H9 (cell line): ENCODE results near the gene ROBO1. TPM values are rescaled to one million over a fixed set of nuclear protein-coding genes. Genes with fewer than 3 reads are reported as not detected.

Experiments
- DNase-seq: peaks from one replicate; pipeline ENCODE4 v3.0.0-alpha.2; 2017
- H2AFZ ChIP-seq: one replicate; pipeline ENCODE4 v1.6.1; 2013; ENCODE audit warnings: mild to moderate bottlenecking, low read length, control low read depth, moderate library complexity
- H2AK5ac ChIP-seq: 2 replicates; pipeline ENCODE4 v1.6.1; 2013; ENCODE audit warnings: low read length, control low read depth, mixed read lengths; ENCODE audit not compliant: insufficient read length
- H2BK120ac ChIP-seq: one replicate; pipeline ENCODE4 v1.6.1; 2013; ENCODE audit warnings: low read depth, mild to moderate bottlenecking, low read length, control low read depth, inconsistent platforms; ENCODE audit not compliant: poor library complexity, severe bottlenecking
- H2BK12ac ChIP-seq: 2 replicates; pipeline ENCODE4 v1.6.1; 2013; ENCODE audit warnings: low read length, control low read depth, mixed read lengths, low read depth; ENCODE audit not compliant: insufficient read length
- H2BK15ac ChIP-seq: 2 replicates; pipeline ENCODE4 v1.6.1; 2013; ENCODE audit warnings: low read depth, low read length, control low read depth
- H2BK20ac ChIP-seq: one replicate; pipeline ENCODE4 v1.6.1; 2013; ENCODE audit warnings: low read depth, mild to moderate bottlenecking, low read length, control low read depth, inconsistent platforms; ENCODE audit not compliant: poor library complexity, severe bottlenecking
- H2BK5ac ChIP-seq: 2 replicates; pipeline ENCODE4 v1.6.1; 2013; ENCODE audit warnings: low read length, control low read depth, mixed read lengths; ENCODE audit not compliant: insufficient read length
- H3K14ac ChIP-seq: 2 replicates; pipeline ENCODE4 v1.6.1; 2013; ENCODE audit warnings: low read length, control low read depth; ENCODE audit not compliant: insufficient read depth
- H3K18ac ChIP-seq: 2 replicates; pipeline ENCODE4 v1.6.1; 2013; ENCODE audit warnings: low read depth, mild to moderate bottlenecking, mixed read lengths, low read length, control low read depth; ENCODE audit not compliant: insufficient read length
- H3K23ac ChIP-seq: 2 replicates; pipeline ENCODE4 v1.6.1; 2013; ENCODE audit warnings: low read length, control low read depth, mixed read lengths, low read depth; ENCODE audit not compliant: insufficient read length
- H3K23me2 ChIP-seq: 2 replicates; pipeline ENCODE4 v1.6.1; 2013; ENCODE audit warnings: low read depth, mild to moderate bottlenecking, mixed read lengths, low read length, control low read depth; ENCODE audit not compliant: insufficient read length, poor library complexity, severe bottlenecking
- H3K27ac ChIP-seq: 2 replicates; pipeline ENCODE4 v1.5.1; 2013; ENCODE audit warnings: low read length, control low read depth, mixed read lengths, low read depth; ENCODE audit not compliant: insufficient read length
- H3K27me3 ChIP-seq: 2 replicates; pipeline ENCODE4 v1.6.1; 2013; ENCODE audit warnings: low read length, control low read depth, inconsistent platforms; ENCODE audit not compliant: insufficient read depth
- H3K4ac ChIP-seq: 2 replicates; pipeline ENCODE4 v1.6.1; 2013; ENCODE audit warnings: low read depth, mild to moderate bottlenecking, control low read depth, inconsistent platforms, low read length, moderate library complexity
- H3K4me1 ChIP-seq: 2 replicates; pipeline ENCODE4 v1.6.1; 2013; ENCODE audit warnings: low read length, control low read depth, inconsistent platforms; ENCODE audit not compliant: insufficient read depth
- H3K4me2 ChIP-seq: 2 replicates; pipeline ENCODE4 v1.6.1; 2013; ENCODE audit warnings: low read length, control low read depth, mixed read lengths; ENCODE audit not compliant: insufficient read length, insufficient read depth
- H3K56ac ChIP-seq: 2 replicates; pipeline ENCODE4 v1.6.1; 2013; ENCODE audit warnings: low read depth, mild to moderate bottlenecking, mixed read lengths, low read length, control low read depth; ENCODE audit not compliant: insufficient read length
- H3K79me1 ChIP-seq: 2 replicates; pipeline ENCODE4 v1.6.1; 2013; ENCODE audit warnings: low read depth, mild to moderate bottlenecking, moderate library complexity, low read length, control low read depth, inconsistent platforms; ENCODE audit not compliant: insufficient read depth, poor library complexity, severe bottlenecking
- H3K79me2 ChIP-seq: 2 replicates; pipeline ENCODE4 v1.6.1; 2013; ENCODE audit warnings: low read length, control low read depth, inconsistent platforms; ENCODE audit not compliant: insufficient read depth
- H3K9ac ChIP-seq: 2 replicates; pipeline ENCODE4 v1.6.1; 2013; ENCODE audit warnings: low read length, control low read depth, mixed read lengths; ENCODE audit not compliant: insufficient read length; ENCODE audit errors: extremely low read depth
- H3K9me3 ChIP-seq: one replicate; pipeline ENCODE4 v1.6.1; 2013; ENCODE audit warnings: low read depth, low read length, inconsistent platforms; ENCODE audit not compliant: control insufficient read depth
- H3T11ph ChIP-seq: one replicate; pipeline ENCODE4 v1.6.1; 2013; ENCODE audit warnings: mild to moderate bottlenecking, low read length, control low read depth, inconsistent platforms
- H4K20me1 ChIP-seq: one replicate; pipeline ENCODE4 v1.6.1; 2013; ENCODE audit not compliant: control insufficient read depth, insufficient read length, insufficient read depth
- H4K5ac ChIP-seq: 2 replicates; pipeline ENCODE4 v1.6.1; 2013; ENCODE audit warnings: low read depth, mild to moderate bottlenecking, mixed read lengths, low read length, control low read depth; ENCODE audit not compliant: insufficient read length
- H4K8ac ChIP-seq: replicated peaks from 2 replicates; pipeline ENCODE4 v1.6.1; 2013; ENCODE audit warnings: low read length, control low read depth, mixed read lengths, low read depth; ENCODE audit not compliant: insufficient read length
- H4K91ac ChIP-seq: 2 replicates; pipeline ENCODE4 v1.6.1; 2013; ENCODE audit warnings: low read depth, mild to moderate bottlenecking, moderate library complexity, mixed read lengths, low read length, control low read depth; ENCODE audit not compliant: insufficient read length
- H3K27ac Mint-ChIP-seq, 3 experiments: 2 replicates in 2 of 3; 3 replicates in 1 of 3; pipeline ENCODE4 v1.8.0; 2020 to 2021; ENCODE audit warnings: mixed read lengths in 3 of 3, mild to moderate bottlenecking in 1 of 3, moderate library complexity in 1 of 3
- H3K27me3 Mint-ChIP-seq: 2 replicates; pipeline ENCODE4 v1.8.0; 2021; ENCODE audit warnings: low read depth, mild to moderate bottlenecking, moderate library complexity, mixed read lengths
- H3K36me3 Mint-ChIP-seq, 3 experiments: 2 replicates in 2 of 3; 3 replicates in 1 of 3; pipeline ENCODE4 v1.8.0; 2020 to 2021; ENCODE audit warnings: low read depth in 3 of 3, mixed read lengths in 3 of 3; ENCODE audit not compliant: insufficient read depth in 1 of 3
- H3K4me1 Mint-ChIP-seq, 2 experiments: 2 replicates each; pipeline ENCODE4 v1.8.0; 2020; ENCODE audit warnings: mixed read lengths in 2 of 2
- H3K4me3 Mint-ChIP-seq, 2 experiments: 2 replicates in 1 of 2; 3 replicates in 1 of 2; pipeline ENCODE4 v1.8.0; 2020 to 2021; ENCODE audit warnings: mild to moderate bottlenecking in 2 of 2, mixed read lengths in 2 of 2, moderate library complexity in 1 of 2
- H3K9me3 Mint-ChIP-seq, 2 experiments: 2 replicates in 1 of 2; 3 replicates in 1 of 2; pipeline ENCODE4 v1.8.0; 2020; ENCODE audit warnings: mild to moderate bottlenecking in 2 of 2, mixed read lengths in 2 of 2, moderate library complexity in 1 of 2
- WGBS: extraction: QIAGEN DNeasy Blood & Tissue Kit; methylation state at CpG from one replicate; pipeline ENCODE4 v1.1.7; 2013; ENCODE audit warnings: missing lambda C conversion rate, low lambda C conversion rate, mixed read lengths; ENCODE audit not compliant: insufficient read length; ENCODE audit errors: extremely low coverage; 5-methylcytosine and 5-hydroxymethylcytosine counted together
- total RNA-seq: library from RNA; stranded (reverse); gene quantifications from 2 replicates; pipeline ENCODE4 v1.2.1, GENCODE V29; 2021
- TF ChIP-seq, protein P1 (sequence below): fragments of 200-600 bp; sonication (generic); conservative IDR thresholded peaks from 3 replicates; pipeline ENCODE4 v1.8.0; 2021; ENCODE audit warnings: antibody characterized with exemption, mild to moderate bottlenecking

ROBO1 gene
- total RNA-seq, 1 experiment from 2014 or later = 62.7 TPM

- H3K14ac ChIP-seq = no peak overlapping the region
- TF ChIP-seq, protein P1, sequence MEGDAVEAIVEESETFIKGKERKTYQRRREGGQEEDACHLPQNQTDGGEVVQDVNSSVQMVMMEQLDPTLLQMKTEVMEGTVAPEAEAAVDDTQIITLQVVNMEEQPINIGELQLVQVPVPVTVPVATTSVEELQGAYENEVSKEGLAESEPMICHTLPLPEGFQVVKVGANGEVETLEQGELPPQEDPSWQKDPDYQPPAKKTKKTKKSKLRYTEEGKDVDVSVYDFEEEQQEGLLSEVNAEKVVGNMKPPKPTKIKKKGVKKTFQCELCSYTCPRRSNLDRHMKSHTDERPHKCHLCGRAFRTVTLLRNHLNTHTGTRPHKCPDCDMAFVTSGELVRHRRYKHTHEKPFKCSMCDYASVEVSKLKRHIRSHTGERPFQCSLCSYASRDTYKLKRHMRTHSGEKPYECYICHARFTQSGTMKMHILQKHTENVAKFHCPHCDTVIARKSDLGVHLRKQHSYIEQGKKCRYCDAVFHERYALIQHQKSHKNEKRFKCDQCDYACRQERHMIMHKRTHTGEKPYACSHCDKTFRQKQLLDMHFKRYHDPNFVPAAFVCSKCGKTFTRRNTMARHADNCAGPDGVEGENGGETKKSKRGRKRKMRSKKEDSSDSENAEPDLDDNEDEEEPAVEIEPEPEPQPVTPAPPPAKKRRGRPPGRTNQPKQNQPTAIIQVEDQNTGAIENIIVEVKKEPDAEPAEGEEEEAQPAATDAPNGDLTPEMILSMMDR = no peak
- no peak overlapping the region for H2AK5ac ChIP-seq
- no peaks in the 10 kb centered on the region; the same call in 1 of the 2 replicates for H3K4me1 ChIP-seq
- no peak overlapping the region for H2BK15ac ChIP-seq
- no peak overlapping the region for H4K8ac ChIP-seq
- no peak overlapping the region for H3K27ac ChIP-seq
- H3K9me3 ChIP-seq = no peaks in the 10 kb centered on the region
- H2BK12ac ChIP-seq = no peak overlapping the region
- H3K27me3 ChIP-seq = no peaks in the 10 kb centered on the region
- no CpG with 5 or more reads among the region's 4 CpGs for WGBS
- no peak overlapping the region for H3K23ac ChIP-seq
- H3K9ac ChIP-seq = no peak overlapping the region
- H3K4ac ChIP-seq = no peak overlapping the region
- H3K79me1 ChIP-seq = no peaks in the 10 kb centered on the region
- H2BK5ac ChIP-seq = no peak overlapping the region
- H3K27ac Mint-ChIP-seq = no peak overlapping the region; a peak in 1 of 7 replicates
- no peaks in the 10 kb centered on the region for H3K9me3 Mint-ChIP-seq
- DNase-seq = no peak
- H4K5ac ChIP-seq = no peak overlapping the region
- no peak overlapping the region for H2BK20ac ChIP-seq
- H3K79me2 ChIP-seq = no peaks in the 10 kb centered on the region
- H3K4me1 Mint-ChIP-seq = peaks cover 13 to 16% of the 10 kb centered on the region in 2 experiments
- no peak overlapping the region for H3T11ph ChIP-seq
- no peak overlapping the region for H2AFZ ChIP-seq
- H3K27me3 Mint-ChIP-seq = no peaks in the 10 kb centered on the region
- H3K23me2 ChIP-seq = no peaks in the 10 kb centered on the region
- H3K56ac ChIP-seq = no peak overlapping the region
- no peak overlapping the region for H3K4me3 Mint-ChIP-seq
- H2BK120ac ChIP-seq = no peak overlapping the region
- no peaks in the 10 kb centered on the region; a peak in 1 of 7 replicates for H3K36me3 Mint-ChIP-seq
- H3K18ac ChIP-seq = no peak overlapping the region
- H4K91ac ChIP-seq = no peak overlapping the region
- no peak overlapping the region for H3K4me2 ChIP-seq
- no peaks in the 10 kb centered on the region for H4K20me1 ChIP-seq
Measured at GRCh38 chr3:79215286-79215685, 552.5 kb downstream of the ROBO1 start.
